Activated CD8-positive, alpha-beta memory T cell treated with anti-CD3 and anti-CD28 coated beads, Interleukin-2, amount 10 ng/mL, durations not matched to agents 7 days and 5 days (primary cell): Measurements from ENCODE around the gene CSAD. TPM values are rescaled to one million over a fixed set of nuclear protein-coding genes. Genes with fewer than 3 reads are reported as not detected.
A peak's percentile ranks its signal among the peaks of the same experiment; 100 is the strongest.

Source experiments
- ATAC-seq: fragments of 150-1000 bp; cut with Tn5 transposase; one replicate; pipeline ENCODE4 v1.10.0; 2021; ENCODE audit warnings: moderate library complexity
- CTCF ChIA-PET: fragments of 350-600 bp; sonication (Branson Sonifier 250); formaldehyde crosslinking; loops from one replicate; lab custom pipeline; 2021; ENCODE audit warnings: antibody characterized with exemption; lab: Charles Lee
- DNase-seq: peaks from one replicate; pipeline ENCODE4 v3.0.0-alpha.2; 2020
- H3K27ac Mint-ChIP-seq: one replicate; pipeline ENCODE4 v1.8.0; 2021; ENCODE audit warnings: mild to moderate bottlenecking, mixed read lengths
- H3K27me3 Mint-ChIP-seq: one replicate; pipeline ENCODE4 v1.8.0; 2021; ENCODE audit warnings: mixed read lengths
- H3K36me3 Mint-ChIP-seq: one replicate; pipeline ENCODE4 v1.8.0; 2021; ENCODE audit warnings: mild to moderate bottlenecking, mixed read lengths
- H3K4me1 Mint-ChIP-seq: one replicate; pipeline ENCODE4 v1.8.0; 2021; ENCODE audit warnings: mixed read lengths
- H3K4me3 Mint-ChIP-seq: one replicate; pipeline ENCODE4 v1.8.0; 2021; ENCODE audit warnings: mild to moderate bottlenecking, moderate library complexity, mixed read lengths
- H3K9me3 Mint-ChIP-seq: one replicate; pipeline ENCODE4 v1.8.0; 2022; ENCODE audit warnings: low read depth, mixed read lengths
- total RNA-seq, 2 experiments: library from RNA; stranded (reverse); gene quantifications; one replicate each; pipeline ENCODE4 v1.2.3, GENCODE V29; 2021

CSAD gene
- total RNA-seq, 2 experiments from 2014 or later: 19.6 to 28.1 TPM

- DNase-seq: no peak
- no peak for ATAC-seq
- Mint-ChIP-seq H3K4me3 (no peak overlapping the region), H3K4me1 (peaks cover 34% of the 10 kb centered on the region), H3K9me3 (no peaks in the 10 kb centered on the region), H3K27me3 (no peaks in the 10 kb centered on the region), H3K27ac (no peak overlapping the region), H3K36me3 (peaks cover 72% of the 10 kb centered on the region)
- CTCF ChIA-PET: interaction anchor here (7.8 kb wide), 1 partner anchor 11 kb away, joined by 67 read pairs; the partner anchor contains the start of gene ITGB7
These were observed 11.9 kb upstream of the CSAD start for GRCh38 chr12:53192531-53193021.

GRCh38 chr12:53191885-53192530 lies 11.3 kb upstream of the CSAD start:
- peaks cover 32% of the 10 kb centered on the region for H3K4me1 Mint-ChIP-seq
- no peak overlapping the region for H3K27ac Mint-ChIP-seq
- H3K9me3 Mint-ChIP-seq: no peaks in the 10 kb centered on the region
- H3K27me3 Mint-ChIP-seq: no peaks in the 10 kb centered on the region
- no peak for ATAC-seq
- no peak overlapping the region for H3K4me3 Mint-ChIP-seq
- DNase-seq: no peak
- CTCF ChIA-PET: interaction anchor here (6.1 to 7.8 kb wide), 2 partner anchors 12 to 31 kb away, joined by 44 to 67 read pairs; partner anchors contain the start of gene ITGB7
- peaks cover 72% of the 10 kb centered on the region for H3K36me3 Mint-ChIP-seq

- Mint-ChIP-seq H3K4me3 (no peak overlapping the region), H3K9me3 (no peaks in the 10 kb centered on the region), H3K27ac (peak overlapping the region; percentile 20), H3K36me3 (peaks cover 71% of the 10 kb centered on the region), H3K4me1 (peaks cover 26% of the 10 kb centered on the region), H3K27me3 (no peaks in the 10 kb centered on the region)
- DNase-seq (no peak), ATAC-seq (no peak)
- CTCF ChIA-PET: interaction anchor here (2.0 to 7.8 kb wide), 3 partner anchors 10 to 31 kb away, joined by 9 to 67 read pairs (median 44); partner anchors contain the start of genes CSAD, ITGB7 and ZNF740
These were observed 10.6 kb upstream of the CSAD start for GRCh38 chr12:53191096-53191884.

- H3K27me3 Mint-ChIP-seq: no peaks in the 10 kb centered on the region
- CTCF ChIA-PET: interaction anchor here (0.7 to 7.8 kb wide), 10 partner anchors 9 to 136 kb away, joined by 3 to 67 read pairs (median 4); partner anchors contain the start of genes AAAS, CSAD, ITGB7 and SPRYD3
- ATAC-seq (peak; percentile 79), DNase-seq (peak; percentile 59)
- peaks cover 69% of the 10 kb centered on the region for H3K36me3 Mint-ChIP-seq
- no peaks in the 10 kb centered on the region for H3K9me3 Mint-ChIP-seq
- H3K4me1 Mint-ChIP-seq: peaks cover 21% of the 10 kb centered on the region
- no peak overlapping the region for H3K27ac Mint-ChIP-seq
- no peak overlapping the region for H3K4me3 Mint-ChIP-seq
These were observed 9.5 kb upstream of the CSAD start for GRCh38 chr12:53190108-53190729.

GRCh38 chr12:53187145-53187899 lies 6.6 kb upstream of the CSAD start:
- DNase-seq (no peak), ATAC-seq (no peak)
- Mint-ChIP-seq H3K4me3 (no peak overlapping the region), H3K36me3 (peaks cover 61% of the 10 kb centered on the region), H3K4me1 (peaks cover 39% of the 10 kb centered on the region), H3K9me3 (no peaks in the 10 kb centered on the region), H3K27ac (no peak overlapping the region), H3K27me3 (no peaks in the 10 kb centered on the region)
- CTCF ChIA-PET: interaction anchor here (0.9 to 7.8 kb wide), 11 partner anchors 8 to 134 kb away, joined by 3 to 67 read pairs (median 4); partner anchors contain the start of genes AAAS, ITGB7, PFDN5 and SOAT2

GRCh38 chr12:53186745-53187144 lies 6.0 kb upstream of the CSAD start:
- Mint-ChIP-seq H3K27me3 (no peaks in the 10 kb centered on the region), H3K36me3 (peaks cover 61% of the 10 kb centered on the region), H3K4me3 (no peak overlapping the region), H3K27ac (peak overlapping the region; percentile 38), H3K9me3 (no peaks in the 10 kb centered on the region), H3K4me1 (peaks cover 40% of the 10 kb centered on the region)
- no peak for ATAC-seq
- DNase-seq: no peak
- CTCF ChIA-PET: interaction anchor here (0.9 to 7.8 kb wide), 9 partner anchors 9 to 135 kb away, joined by 3 to 67 read pairs (median 4); partner anchors contain the start of genes AAAS, ITGB7, PFDN5 and SOAT2

- peaks cover 38% of the 10 kb centered on the region for H3K4me1 Mint-ChIP-seq
- CTCF ChIA-PET: interaction anchor here (0.7 to 1.6 kb wide), 7 partner anchors 9 to 68 kb away, joined by 3 read pairs; no protein-coding TSS in a partner anchor
- H3K27me3 Mint-ChIP-seq: no peaks in the 10 kb centered on the region
- no peaks in the 10 kb centered on the region for H3K9me3 Mint-ChIP-seq
- H3K27ac Mint-ChIP-seq: no peak overlapping the region
- DNase-seq: no peak
- ATAC-seq: no peak
- peaks cover 57% of the 10 kb centered on the region for H3K36me3 Mint-ChIP-seq
- no peak overlapping the region for H3K4me3 Mint-ChIP-seq
These were observed 4.9 kb upstream of the CSAD start for GRCh38 chr12:53185582-53186153.

GRCh38 chr12:53184828-53185227 lies 4.1 kb upstream of the CSAD start:
- ATAC-seq (no peak), DNase-seq (no peak)
- no peaks in the 10 kb centered on the region for H3K27me3 Mint-ChIP-seq
- peaks cover 33% of the 10 kb centered on the region for H3K4me1 Mint-ChIP-seq
- peaks cover 51% of the 10 kb centered on the region for H3K36me3 Mint-ChIP-seq
- CTCF ChIA-PET: interaction anchor here (0.7 to 1.6 kb wide), 6 partner anchors 13 to 69 kb away, joined by 3 read pairs; no protein-coding TSS in a partner anchor
- no peak overlapping the region for H3K27ac Mint-ChIP-seq
- no peaks in the 10 kb centered on the region for H3K9me3 Mint-ChIP-seq
- H3K4me3 Mint-ChIP-seq: no peak overlapping the region

- H3K9me3 Mint-ChIP-seq: no peaks in the 10 kb centered on the region
- DNase-seq (no peak), ATAC-seq (no peak)
- H3K27ac Mint-ChIP-seq: no peak overlapping the region
- peaks cover 48% of the 10 kb centered on the region for H3K36me3 Mint-ChIP-seq
- H3K27me3 Mint-ChIP-seq: no peaks in the 10 kb centered on the region
- CTCF ChIA-PET: interaction anchor here (1.0 to 5.9 kb wide), 5 partner anchors 15 to 68 kb away, joined by 4 to 52 read pairs (median 19); no protein-coding TSS in a partner anchor
- peaks cover 44% of the 10 kb centered on the region for H3K4me1 Mint-ChIP-seq
- peak overlapping the region; percentile 85 for H3K4me3 Mint-ChIP-seq
These were observed 2.2 kb upstream of the CSAD start for GRCh38 chr12:53182903-53183302.

GRCh38 chr12:53181935-53182334 lies 1.2 kb upstream of the CSAD start:
- CTCF ChIA-PET: interaction anchor here (1.0 to 5.9 kb wide), 9 partner anchors 13 to 105 kb away, joined by 3 to 52 read pairs (median 13); partner anchors contain the start of gene ESPL1
- Mint-ChIP-seq H3K9me3 (no peaks in the 10 kb centered on the region), H3K4me1 (peaks cover 46% of the 10 kb centered on the region), H3K27ac (no peak overlapping the region), H3K27me3 (no peaks in the 10 kb centered on the region), H3K4me3 (peak overlapping the region; percentile 85), H3K36me3 (peaks cover 44% of the 10 kb centered on the region)
- DNase-seq (no peak), ATAC-seq (no peak)

- CTCF ChIA-PET: interaction anchor here (0.6 to 5.9 kb wide), 22 partner anchors 9 to 164 kb away, joined by 3 to 52 read pairs (median 8); partner anchors contain the start of genes AAAS, ESPL1, PFDN5 and SOAT2
- H3K4me3 Mint-ChIP-seq: peak overlapping the region; percentile 85
- peak; percentile 81 for DNase-seq
- peaks cover 38% of the 10 kb centered on the region for H3K36me3 Mint-ChIP-seq
- no peaks in the 10 kb centered on the region for H3K9me3 Mint-ChIP-seq
- peak overlapping the region; percentile 98 for H3K27ac Mint-ChIP-seq
- ATAC-seq: peak; percentile 54
- peaks cover 46% of the 10 kb centered on the region for H3K4me1 Mint-ChIP-seq
- H3K27me3 Mint-ChIP-seq: no peaks in the 10 kb centered on the region
These were observed 363 bp upstream of the CSAD start for GRCh38 chr12:53180931-53181645.
